Measurements from ENCODE around the gene GPR142.

GPR142 gene

DNA sequence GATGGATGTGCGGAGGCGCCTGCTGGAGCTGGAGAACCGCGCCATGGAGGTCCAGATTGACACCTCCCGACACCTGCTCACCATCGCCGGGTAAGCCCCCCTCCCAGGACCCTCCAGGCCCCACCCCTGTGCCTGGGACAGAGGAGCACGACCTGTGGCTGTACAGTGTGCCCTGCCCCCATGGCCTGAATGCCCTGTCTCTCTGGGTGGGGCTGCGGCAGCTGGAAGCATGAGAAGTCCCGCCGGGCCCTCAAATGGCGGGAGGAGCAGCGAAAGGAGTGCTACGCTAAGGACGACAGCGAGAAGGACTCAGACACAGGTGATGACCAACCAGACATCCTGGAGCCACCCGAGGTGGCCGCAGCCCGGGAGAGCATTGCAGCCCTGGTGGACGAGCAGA, 16.8 kb upstream of the GPR142 start:
- Histone ChIP-seq H3K4me1 (ENCODE audit: insufficient read depth, low read length, poor library complexity, severe bottlenecking) (no peaks in the 10 kb centered on the region), H3F3A (ENCODE audit: low read depth) (no peaks in the 10 kb centered on the region), H3K9ac (ENCODE audit: low read depth, low read length, poor library complexity, severe bottlenecking) (no peak overlapping the region), H3K79me2 (ENCODE audit: insufficient read depth, low read length) (no peaks in the 10 kb centered on the region), H3K9me3 (ENCODE audit: insufficient read depth, low read depth, low read length) (no peaks in the 10 kb centered on the region), H2AFZ (ENCODE audit: low read length) (no peak overlapping the region), H3K36me3 (ENCODE audit: insufficient read depth, low read length) (no peaks in the 10 kb centered on the region), H3K27me3 (ENCODE audit: insufficient read depth, low read length, poor library complexity, severe bottlenecking) (no peaks in the 10 kb centered on the region), H3K4me3 (ENCODE audit: low read length, poor library complexity, severe bottlenecking) (no peak overlapping the region), H4K20me1 (ENCODE audit: insufficient read depth, low read length, poor library complexity, severe bottlenecking) (no peaks in the 10 kb centered on the region), H3K4me2 (ENCODE audit: low read depth, low read length, poor library complexity, severe bottlenecking) (no peak overlapping the region), H3K9me2 (replicated peaks; ENCODE audit: low read depth, low read length) (no peaks in the 10 kb centered on the region)
- no peak for TF ChIP-seq CTCF (conservative IDR thresholded peaks at IDR 0.05; ENCODE audit: low read length)
- TF ChIP-seq EZH2phosphoT487 (IDR thresholded peaks at IDR 0.05; ENCODE audit: borderline replicate concordance), result no peak

DNA sequence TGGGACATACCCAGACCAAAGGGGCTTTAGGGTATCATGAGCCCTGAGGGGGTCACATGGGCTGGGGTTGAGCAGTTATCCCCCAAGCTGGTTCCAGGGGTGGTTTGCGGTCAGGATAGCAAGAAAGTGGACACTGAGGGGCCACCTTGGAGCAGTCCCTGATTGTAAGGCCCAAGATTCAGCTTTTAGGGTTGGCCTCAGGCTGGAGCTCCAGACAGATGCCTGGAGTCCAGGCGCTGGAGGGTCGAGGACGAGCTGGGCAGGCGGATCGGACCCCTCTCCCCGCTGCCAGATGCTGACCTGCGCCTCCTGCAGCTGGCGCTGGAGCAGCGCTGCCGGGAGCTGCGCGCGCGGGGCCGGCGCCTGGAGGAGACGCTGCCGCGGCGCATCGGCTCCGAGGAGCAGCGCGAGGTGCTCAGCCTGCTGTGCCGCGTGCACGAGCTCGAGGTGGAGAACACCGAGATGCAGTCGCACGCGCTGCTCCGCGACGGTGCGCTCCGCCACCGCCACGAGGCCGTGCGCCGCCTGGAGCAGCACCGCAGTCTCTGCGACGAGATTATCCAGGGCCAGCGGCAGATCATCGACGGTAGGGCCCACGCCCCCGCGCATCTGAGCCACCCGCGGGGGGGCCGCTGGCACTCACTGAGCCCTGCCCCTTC, 15.6 kb upstream of the GPR142 start:
- Histone ChIP-seq H3K9ac (ENCODE audit: low read depth, low read length, poor library complexity, severe bottlenecking) (no peak overlapping the region), H3K9me3 (ENCODE audit: insufficient read depth, low read depth, low read length) (no peaks in the 10 kb centered on the region), H3K4me1 (ENCODE audit: insufficient read depth, low read length, poor library complexity, severe bottlenecking) (no peaks in the 10 kb centered on the region), H3K27me3 (ENCODE audit: insufficient read depth, low read length, poor library complexity, severe bottlenecking) (no peaks in the 10 kb centered on the region), H2AFZ (ENCODE audit: low read length) (no peak overlapping the region), H3K9me2 (replicated peaks; ENCODE audit: low read depth, low read length) (no peaks in the 10 kb centered on the region), H3K36me3 (ENCODE audit: insufficient read depth, low read length) (no peaks in the 10 kb centered on the region), H4K20me1 (ENCODE audit: insufficient read depth, low read length, poor library complexity, severe bottlenecking) (no peaks in the 10 kb centered on the region), H3K4me2 (ENCODE audit: low read depth, low read length, poor library complexity, severe bottlenecking) (no peak overlapping the region), H3K79me2 (ENCODE audit: insufficient read depth, low read length) (no peaks in the 10 kb centered on the region), H3F3A (ENCODE audit: low read depth) (no peaks in the 10 kb centered on the region), H3K4me3 (ENCODE audit: low read length, poor library complexity, severe bottlenecking) (no peak overlapping the region)
- no peak for TF ChIP-seq EZH2phosphoT487 (IDR thresholded peaks at IDR 0.05; ENCODE audit: borderline replicate concordance)
- TF ChIP-seq CTCF (conservative IDR thresholded peaks at IDR 0.05; ENCODE audit: low read length), result no peak

GRCh38 chr17:74353446-74354060, 13.8 kb upstream of the GPR142 start:
- Histone ChIP-seq H4K20me1 (ENCODE audit: insufficient read depth, low read length, poor library complexity, severe bottlenecking) (no peaks in the 10 kb centered on the region), H3F3A (ENCODE audit: low read depth) (no peaks in the 10 kb centered on the region), H3K36me3 (ENCODE audit: insufficient read depth, low read length) (no peaks in the 10 kb centered on the region), H3K4me2 (ENCODE audit: low read depth, low read length, poor library complexity, severe bottlenecking) (peak overlapping the region; percentile 44), H2AFZ (ENCODE audit: low read length) (peak overlapping the region; percentile 79; the same call in 1 of the 2 replicates), H3K4me3 (ENCODE audit: low read length, poor library complexity, severe bottlenecking) (no peak overlapping the region), H3K9ac (ENCODE audit: low read depth, low read length, poor library complexity, severe bottlenecking) (no peak overlapping the region), H3K27me3 (ENCODE audit: insufficient read depth, low read length, poor library complexity, severe bottlenecking) (no peaks in the 10 kb centered on the region), H3K9me3 (ENCODE audit: insufficient read depth, low read depth, low read length) (no peaks in the 10 kb centered on the region), H3K79me2 (ENCODE audit: insufficient read depth, low read length) (no peaks in the 10 kb centered on the region), H3K9me2 (replicated peaks; ENCODE audit: low read depth, low read length) (no peaks in the 10 kb centered on the region), H3K4me1 (ENCODE audit: insufficient read depth, low read length, poor library complexity, severe bottlenecking) (no peaks in the 10 kb centered on the region)
- TF ChIP-seq EZH2phosphoT487 (IDR thresholded peaks at IDR 0.05; ENCODE audit: borderline replicate concordance), result no peak
- no peak for TF ChIP-seq CTCF (conservative IDR thresholded peaks at IDR 0.05; ENCODE audit: low read length)
